DMS 273 (cell line): ENCODE results near the gene WWC2.

Source experiments
- DNase-seq: peaks from one replicate; lab custom pipeline; 2025; ENCODE audit not compliant: unreplicated experiment; lab: John Stamatoyannopoulos, UW

The WWC2 gene

DNA sequence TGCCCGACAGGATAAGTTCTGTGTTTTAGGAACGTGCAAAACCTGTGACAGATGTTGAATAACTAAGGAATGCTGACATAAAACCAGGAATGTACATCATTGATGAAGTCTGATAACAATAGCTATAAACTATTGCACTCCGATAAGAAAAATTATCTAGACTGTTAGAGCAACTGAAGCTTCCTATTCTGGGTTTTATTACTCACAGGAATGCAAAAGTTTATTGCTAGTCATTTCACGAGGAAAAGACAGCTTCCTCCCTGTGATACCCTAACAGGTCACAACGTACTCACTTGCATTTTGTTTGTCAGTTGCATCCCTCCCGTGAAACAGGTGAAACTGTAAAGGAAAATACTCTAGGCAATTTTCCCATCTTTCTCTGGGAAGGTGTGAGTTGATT is 155.1 kb downstream of the WWC2 start:
- no peak for DNase-seq

GRCh38 chr4:183255487-183255886 is 156.4 kb downstream of the WWC2 start:
- no peak for DNase-seq

- DNase-seq, result no peak
Measured at GRCh38 chr4:183256343-183256742, 157.3 kb downstream of the WWC2 start.

- DNase-seq, result peak; percentile 65
Measured at GRCh38 chr4:183256756-183257385, 157.8 kb downstream of the WWC2 start.

- DNase-seq, result no peak
Measured at GRCh38 chr4:183257808-183258207, 158.8 kb downstream of the WWC2 start.

GRCh38 chr4:183260491-183261151 is 161.6 kb downstream of the WWC2 start:
- DNase-seq, result no peak

- DNase-seq, result peak; percentile 82
Measured at GRCh38 chr4:183261953-183262775, 163.1 kb downstream of the WWC2 start.

- DNase-seq, result no peak
Measured at GRCh38 chr4:183262776-183263100, 163.7 kb downstream of the WWC2 start.

DNA sequence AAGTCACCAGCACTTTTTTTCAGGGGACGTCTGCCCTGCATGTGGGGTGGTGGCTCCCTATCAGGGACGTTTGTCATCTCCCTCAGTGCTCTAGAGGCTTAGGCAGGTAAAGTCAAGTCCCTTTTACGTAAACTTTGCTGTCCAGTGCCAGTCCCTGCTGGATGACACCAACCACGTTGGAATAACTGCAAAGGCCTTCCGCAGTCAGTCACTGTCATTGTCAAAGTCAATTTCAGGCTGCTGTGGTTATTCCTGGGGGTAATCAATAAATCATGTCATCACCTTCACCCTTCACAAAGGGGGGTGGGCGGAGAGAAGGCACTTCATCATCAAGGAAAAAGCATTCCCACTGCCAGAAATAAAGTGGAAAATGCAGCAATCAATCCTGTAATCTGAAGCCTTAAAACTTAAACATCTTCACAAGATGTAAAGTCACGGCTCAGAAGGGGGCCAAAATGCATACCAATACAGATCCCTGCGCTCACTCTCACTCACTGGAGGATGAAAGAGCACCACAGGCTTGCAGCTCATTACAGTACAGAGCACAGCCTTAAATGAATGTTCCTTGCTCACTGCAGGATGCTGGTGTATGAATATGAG is 164.8 kb downstream of the WWC2 start:
- no peak for DNase-seq

- no peak for DNase-seq
Measured at GRCh38 chr4:183264614-183265013, 165.6 kb downstream of the WWC2 start.

DNA sequence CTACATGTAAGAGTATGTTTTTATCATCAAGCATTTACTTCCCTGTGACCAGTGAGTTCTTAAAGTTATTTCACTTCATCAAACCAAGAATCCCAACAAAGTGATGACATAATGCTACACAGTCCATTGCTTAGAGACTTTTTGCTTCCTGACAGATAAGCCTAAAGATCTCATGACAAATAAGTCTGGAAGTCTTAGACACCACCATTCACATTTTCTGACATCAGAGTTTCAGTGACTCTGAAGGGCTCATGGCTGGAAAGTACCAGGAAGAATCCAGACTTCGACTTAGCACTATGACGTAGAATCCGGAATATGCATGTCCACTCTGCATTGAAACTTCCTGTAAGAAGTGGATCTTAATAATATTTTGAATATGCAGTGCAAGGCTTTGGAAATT is 167.3 kb downstream of the WWC2 start:
- DNase-seq, result no peak

GRCh38 chr4:183268556-183268955 is 169.5 kb downstream of the WWC2 start:
- DNase-seq, result no peak

DNA sequence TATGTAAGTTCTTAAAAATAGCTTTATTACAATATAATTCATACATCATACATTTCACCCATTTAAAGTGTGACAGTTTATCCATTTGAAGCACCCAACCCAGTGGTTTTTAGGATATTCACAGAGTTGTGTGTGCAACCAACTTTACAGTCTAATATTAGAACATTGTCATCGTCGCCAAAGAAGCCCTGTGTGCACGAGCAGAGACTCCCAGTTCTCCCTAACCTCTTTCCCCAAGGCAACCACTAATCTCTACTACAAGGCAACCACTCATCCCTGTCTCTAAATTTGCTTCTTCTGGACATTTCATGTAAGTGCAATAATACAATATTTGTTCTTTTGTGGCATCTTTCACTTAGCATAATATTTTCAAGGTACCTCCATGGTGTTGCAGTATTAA is 173.3 kb downstream of the WWC2 start:
- no peak for DNase-seq

DNA sequence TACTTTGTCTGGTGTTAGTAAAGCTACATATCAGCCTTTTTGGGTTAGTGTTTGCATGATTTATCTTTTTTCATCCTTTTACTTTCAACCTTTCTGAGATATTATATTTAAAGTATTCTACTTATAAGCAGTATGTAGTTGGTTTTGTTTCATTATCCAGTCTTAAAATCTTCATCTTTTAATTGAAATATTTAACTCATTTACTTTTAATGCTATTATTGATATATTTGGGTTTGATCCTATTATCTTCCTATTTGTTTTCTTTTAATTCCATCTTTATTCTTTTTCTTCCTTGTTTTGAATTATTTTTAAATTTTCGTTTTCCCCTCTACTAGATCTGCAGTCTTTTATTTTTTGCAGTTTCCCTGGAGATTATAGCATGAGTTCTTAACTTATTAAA is 177.0 kb downstream of the WWC2 start:
- no peak for DNase-seq

DNA sequence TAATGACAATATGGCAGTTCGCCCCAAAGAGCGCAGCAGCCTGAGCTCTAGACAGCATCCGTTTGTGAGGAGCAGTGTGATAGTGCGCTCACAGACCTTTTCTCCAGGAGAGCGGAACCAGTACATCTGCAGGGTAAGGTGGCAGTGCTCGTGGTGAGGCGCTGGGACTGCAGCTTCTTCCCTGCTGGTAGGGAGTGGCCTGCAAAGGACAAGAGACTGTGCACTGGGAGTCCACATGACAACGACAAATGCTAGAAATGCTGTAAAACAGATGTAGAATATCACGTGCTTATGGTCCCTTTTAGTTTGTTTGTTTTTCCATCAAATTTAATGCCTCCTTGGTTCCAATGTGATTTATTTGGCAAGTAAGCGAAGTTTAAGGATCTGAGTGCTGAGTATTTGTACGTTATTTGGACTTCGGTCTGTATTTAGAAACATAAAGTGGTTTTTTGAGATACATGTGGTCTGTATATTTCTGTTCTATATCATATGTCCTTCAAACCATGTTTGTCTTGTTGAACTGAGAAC is 185.3 kb downstream of the WWC2 start:
- no peak for DNase-seq

GRCh38 chr4:183284965-183285364 is 185.9 kb downstream of the WWC2 start:
- DNase-seq, result no peak

DNA sequence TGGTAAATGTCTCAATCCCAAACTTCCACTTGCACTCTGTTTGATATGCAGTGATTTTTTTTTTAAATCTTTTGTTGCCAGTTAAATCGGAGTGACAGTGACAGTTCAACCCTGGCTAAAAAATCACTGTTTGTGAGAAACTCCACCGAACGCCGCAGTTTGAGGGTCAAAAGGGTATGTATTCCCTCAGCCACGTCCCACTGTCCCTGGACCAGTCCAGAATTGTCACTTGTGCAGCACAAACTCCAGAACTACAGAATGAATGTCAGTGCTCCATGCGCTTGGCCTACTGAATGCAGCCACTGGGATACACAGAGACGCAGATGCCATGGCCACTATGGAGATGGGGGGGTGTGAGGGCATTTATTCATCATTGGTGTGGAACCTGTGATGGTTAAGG is 186.8 kb downstream of the WWC2 start:
- DNase-seq, result no peak

DNA sequence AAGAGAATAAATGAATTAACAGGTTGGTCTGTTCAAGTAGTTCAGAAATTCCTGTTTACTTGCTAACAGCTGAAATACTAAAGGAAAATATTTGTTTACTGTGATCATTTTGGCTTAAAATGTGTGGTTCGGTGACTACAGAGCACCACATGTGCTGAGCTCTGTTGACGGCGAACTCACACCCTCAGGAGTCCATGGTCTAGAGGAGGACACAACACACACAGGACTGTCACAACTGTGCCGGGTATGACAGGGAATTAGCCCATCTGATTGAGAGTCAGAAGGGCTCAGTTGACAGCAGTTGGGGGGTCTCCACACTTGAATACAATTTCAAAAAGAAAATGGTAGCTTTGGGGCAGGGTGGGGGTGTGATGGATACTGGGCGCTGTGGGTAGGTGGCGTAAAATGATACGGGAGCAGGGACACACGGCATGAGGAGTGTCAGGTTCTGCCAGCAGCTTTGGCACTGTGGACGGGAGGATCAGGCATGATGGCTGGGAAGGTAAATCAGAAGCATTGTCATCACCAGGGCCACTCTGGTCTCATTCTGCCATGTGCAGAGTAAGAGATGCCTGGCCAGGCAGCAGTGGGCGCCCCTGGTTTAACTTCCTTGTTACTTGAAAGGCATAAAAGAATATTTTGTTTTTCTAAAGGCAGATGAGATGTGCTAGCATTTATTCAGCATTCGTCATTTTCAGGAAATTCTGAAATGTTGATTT is 187.7 kb downstream of the WWC2 start:
- no peak for DNase-seq

DNA sequence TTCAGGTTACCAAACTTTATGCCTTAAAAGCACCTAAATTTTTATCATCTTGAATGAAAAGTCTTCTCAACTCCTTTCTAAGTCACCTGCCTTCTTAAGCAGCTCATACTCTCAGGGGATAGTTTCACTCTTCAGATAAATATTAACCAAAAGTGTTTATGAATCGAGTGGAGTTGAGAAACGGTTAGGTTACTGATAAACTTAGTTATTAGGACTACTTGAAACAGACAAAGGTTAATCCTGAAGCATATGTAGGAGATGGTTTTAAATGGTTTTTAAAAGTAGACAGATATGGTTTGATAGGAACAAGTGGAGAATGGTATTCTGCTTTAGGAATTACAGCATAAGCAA is 188.2 kb downstream of the WWC2 start:
- DNase-seq, result no peak

DNA sequence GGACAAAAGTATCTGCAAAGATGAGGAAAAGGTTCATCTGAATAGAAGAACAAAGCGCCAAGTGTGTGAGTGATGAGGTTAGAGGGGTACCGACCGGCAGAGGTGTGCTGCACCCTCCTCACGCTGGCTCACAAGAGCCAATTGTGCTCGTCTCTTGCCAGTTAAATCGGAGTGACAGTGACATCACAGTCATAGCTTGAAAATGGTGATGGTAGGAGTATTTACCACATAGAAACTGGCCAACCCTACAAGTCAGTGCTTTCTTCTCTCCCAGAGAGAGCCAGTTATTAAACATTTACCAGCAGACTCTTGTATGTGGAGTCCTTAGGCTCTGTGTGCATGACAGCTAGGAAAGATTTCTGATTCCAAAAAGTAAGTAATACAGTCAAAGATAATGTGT is 188.6 kb downstream of the WWC2 start:
- no peak for DNase-seq

- DNase-seq, result no peak
Measured at GRCh38 chr4:183288955-183289354, 189.9 kb downstream of the WWC2 start.
